Lower lobe of right lung (tissue), 2 donors: ENCODE data around the gene PODXL2. TPM values are rescaled to one million over a fixed set of nuclear protein-coding genes. Genes with fewer than 3 reads are reported as not detected.
A peak's percentile ranks its signal among the peaks of the same experiment; 100 is the strongest.

Experiments
- ATAC-seq, 2 donors: fragments of 200-7000 bp; cut with Tn5 transposase; one replicate each; pipeline ENCODE4 v1.9.1; 2020 to 2022; ENCODE audit warnings: mild to moderate bottlenecking in 2 of 2, moderate library complexity in 2 of 2
- DNase-seq: peaks from one replicate; pipeline ENCODE4 v3.0.0-alpha.2; 2020
- H3K27ac ChIP-seq: fragments of 200-600 bp; one replicate; pipeline ENCODE4 v1.8.0; 2022
- H3K27me3 ChIP-seq: fragments of 200-600 bp; one replicate; pipeline ENCODE4 v1.8.0; 2022; ENCODE audit warnings: low read depth
- H3K36me3 ChIP-seq: fragments of 200-600 bp; one replicate; pipeline ENCODE4 v1.8.0; 2022; ENCODE audit warnings: mild to moderate bottlenecking
- H3K4me1 ChIP-seq: fragments of 200-600 bp; one replicate; pipeline ENCODE4 v1.8.0; 2022
- H3K4me3 ChIP-seq: fragments of 200-600 bp; one replicate; pipeline ENCODE4 v1.8.0; 2022; ENCODE audit warnings: mild to moderate bottlenecking
- H3K9me3 ChIP-seq: fragments of 200-600 bp; one replicate; pipeline ENCODE4 v1.8.0; 2022
- intact Hi-C: fragments of 100-400 bp; cut with DNase I; formaldehyde crosslinking; loops from one replicate; pipeline ENCODE4 v1.11.0; 2022
- total RNA-seq: library from RNA; stranded (reverse); fragmentation: NEBNext Ultra II Directional; extraction: Animal tissue kit (Norgen Biotek cat#: 25700); gene quantifications from one replicate; pipeline ENCODE4 v1.2.1, GENCODE V29; 2021
- TF ChIP-seq, protein P1 (sequence below): fragments of 200-600 bp; IDR thresholded peaks from one replicate; pipeline ENCODE4 v1.8.0; 2022; ENCODE audit warnings: antibody characterized with exemption, mild to moderate bottlenecking
- donor health status: DM: no; HTN: yes; CAD: no; lungs with severe emphysema.

PODXL2 gene
- total RNA-seq, 1 donor from 2014 or later, result 2.2 TPM

- intact Hi-C loops, result no loop called here
- Histone ChIP-seq H3K27ac (no peak overlapping the region), H3K36me3 (peaks cover 26% of the 10 kb centered on the region), H3K4me1 (peaks cover 61% of the 10 kb centered on the region), H3K9me3 (no peaks in the 10 kb centered on the region), H3K27me3 (no peaks in the 10 kb centered on the region), H3K4me3 (no peak overlapping the region)
- DNase-seq (no peak), ATAC-seq (no peak)
- TF ChIP-seq, protein P1, sequence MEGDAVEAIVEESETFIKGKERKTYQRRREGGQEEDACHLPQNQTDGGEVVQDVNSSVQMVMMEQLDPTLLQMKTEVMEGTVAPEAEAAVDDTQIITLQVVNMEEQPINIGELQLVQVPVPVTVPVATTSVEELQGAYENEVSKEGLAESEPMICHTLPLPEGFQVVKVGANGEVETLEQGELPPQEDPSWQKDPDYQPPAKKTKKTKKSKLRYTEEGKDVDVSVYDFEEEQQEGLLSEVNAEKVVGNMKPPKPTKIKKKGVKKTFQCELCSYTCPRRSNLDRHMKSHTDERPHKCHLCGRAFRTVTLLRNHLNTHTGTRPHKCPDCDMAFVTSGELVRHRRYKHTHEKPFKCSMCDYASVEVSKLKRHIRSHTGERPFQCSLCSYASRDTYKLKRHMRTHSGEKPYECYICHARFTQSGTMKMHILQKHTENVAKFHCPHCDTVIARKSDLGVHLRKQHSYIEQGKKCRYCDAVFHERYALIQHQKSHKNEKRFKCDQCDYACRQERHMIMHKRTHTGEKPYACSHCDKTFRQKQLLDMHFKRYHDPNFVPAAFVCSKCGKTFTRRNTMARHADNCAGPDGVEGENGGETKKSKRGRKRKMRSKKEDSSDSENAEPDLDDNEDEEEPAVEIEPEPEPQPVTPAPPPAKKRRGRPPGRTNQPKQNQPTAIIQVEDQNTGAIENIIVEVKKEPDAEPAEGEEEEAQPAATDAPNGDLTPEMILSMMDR, result no peak
Measured at GRCh38 chr3:127718245-127718915, 89.4 kb downstream of the PODXL2 start.

DNA sequence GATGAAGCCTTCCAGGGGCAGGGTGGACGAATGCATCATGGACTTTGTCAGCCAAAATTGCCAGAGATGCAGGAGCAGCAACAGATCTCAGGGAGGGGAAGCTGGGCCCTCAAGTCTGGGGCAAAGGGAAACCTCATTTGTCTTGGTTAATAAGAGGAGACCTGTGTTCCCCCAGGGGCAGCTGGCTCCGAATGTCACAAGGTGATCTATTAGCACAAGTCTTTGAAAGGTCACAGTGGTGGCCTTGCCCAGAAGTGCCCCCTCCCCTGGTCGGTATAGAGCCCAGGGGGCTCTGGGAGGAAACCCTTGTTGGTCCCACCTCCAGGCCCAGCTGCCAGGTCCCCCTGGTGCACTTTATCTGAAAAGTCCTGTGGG, 89.9 kb downstream of the PODXL2 start:
- ATAC-seq, result no peak
- intact Hi-C loops, result no loop called here
- Histone ChIP-seq H3K27me3 (no peaks in the 10 kb centered on the region), H3K27ac (no peak overlapping the region), H3K9me3 (no peaks in the 10 kb centered on the region), H3K36me3 (peaks cover 26% of the 10 kb centered on the region), H3K4me1 (peaks cover 56% of the 10 kb centered on the region), H3K4me3 (no peak overlapping the region)
- TF ChIP-seq, protein P1, result no peak
- DNase-seq, result no peak

- TF ChIP-seq, protein P1, result no peak
- no peaks in the 10 kb centered on the region for H3K9me3 ChIP-seq
- no peak for ATAC-seq
- intact Hi-C loops, result no loop called here
- H3K27ac ChIP-seq, result no peak overlapping the region
- peaks cover 52% of the 10 kb centered on the region for H3K4me1 ChIP-seq
- peaks cover 26% of the 10 kb centered on the region for H3K36me3 ChIP-seq
- no peak overlapping the region for H3K4me3 ChIP-seq
- DNase-seq, result no peak
- H3K27me3 ChIP-seq, result no peaks in the 10 kb centered on the region
Measured at GRCh38 chr3:127719369-127719768, 90.4 kb downstream of the PODXL2 start.

DNA sequence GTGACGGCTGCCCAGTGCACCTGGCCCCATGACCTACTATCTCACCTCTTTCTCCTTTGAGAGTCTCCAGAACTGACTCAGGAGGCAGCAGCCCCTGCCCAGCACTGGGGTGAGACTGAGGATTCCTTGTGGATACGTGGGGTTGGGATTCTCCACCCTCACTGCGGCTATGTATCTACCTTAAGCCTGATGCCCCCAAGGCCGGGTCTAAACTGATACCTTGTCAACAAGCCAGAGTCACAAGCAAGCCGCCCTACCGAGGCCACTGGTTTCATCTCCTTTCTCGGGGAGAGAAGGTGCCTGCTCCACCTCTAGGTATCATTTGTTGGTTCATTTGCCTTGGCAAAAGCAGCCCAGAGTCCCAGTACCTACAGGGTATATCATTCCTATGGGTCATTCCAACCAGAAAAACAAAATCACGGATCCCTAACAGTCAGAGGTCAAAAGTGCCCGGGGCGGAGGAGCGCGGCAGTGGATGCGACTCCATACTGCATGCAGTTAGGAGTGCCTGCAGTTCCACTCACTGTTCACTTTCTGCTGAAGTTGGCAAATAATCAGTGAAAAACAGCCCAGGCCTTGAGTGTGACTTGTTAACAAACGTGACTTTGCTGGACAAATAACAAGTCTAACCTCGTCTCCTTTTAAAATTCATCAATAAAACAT, 91.3 kb downstream of the PODXL2 start:
- Histone ChIP-seq H3K4me3 (no peak overlapping the region), H3K27ac (no peak overlapping the region), H3K4me1 (peaks cover 45% of the 10 kb centered on the region), H3K27me3 (no peaks in the 10 kb centered on the region), H3K36me3 (peaks cover 26% of the 10 kb centered on the region), H3K9me3 (no peaks in the 10 kb centered on the region)
- ATAC-seq (no peak), DNase-seq (no peak)
- TF ChIP-seq, protein P1, result no peak
- intact Hi-C loops, result no loop called here

DNA sequence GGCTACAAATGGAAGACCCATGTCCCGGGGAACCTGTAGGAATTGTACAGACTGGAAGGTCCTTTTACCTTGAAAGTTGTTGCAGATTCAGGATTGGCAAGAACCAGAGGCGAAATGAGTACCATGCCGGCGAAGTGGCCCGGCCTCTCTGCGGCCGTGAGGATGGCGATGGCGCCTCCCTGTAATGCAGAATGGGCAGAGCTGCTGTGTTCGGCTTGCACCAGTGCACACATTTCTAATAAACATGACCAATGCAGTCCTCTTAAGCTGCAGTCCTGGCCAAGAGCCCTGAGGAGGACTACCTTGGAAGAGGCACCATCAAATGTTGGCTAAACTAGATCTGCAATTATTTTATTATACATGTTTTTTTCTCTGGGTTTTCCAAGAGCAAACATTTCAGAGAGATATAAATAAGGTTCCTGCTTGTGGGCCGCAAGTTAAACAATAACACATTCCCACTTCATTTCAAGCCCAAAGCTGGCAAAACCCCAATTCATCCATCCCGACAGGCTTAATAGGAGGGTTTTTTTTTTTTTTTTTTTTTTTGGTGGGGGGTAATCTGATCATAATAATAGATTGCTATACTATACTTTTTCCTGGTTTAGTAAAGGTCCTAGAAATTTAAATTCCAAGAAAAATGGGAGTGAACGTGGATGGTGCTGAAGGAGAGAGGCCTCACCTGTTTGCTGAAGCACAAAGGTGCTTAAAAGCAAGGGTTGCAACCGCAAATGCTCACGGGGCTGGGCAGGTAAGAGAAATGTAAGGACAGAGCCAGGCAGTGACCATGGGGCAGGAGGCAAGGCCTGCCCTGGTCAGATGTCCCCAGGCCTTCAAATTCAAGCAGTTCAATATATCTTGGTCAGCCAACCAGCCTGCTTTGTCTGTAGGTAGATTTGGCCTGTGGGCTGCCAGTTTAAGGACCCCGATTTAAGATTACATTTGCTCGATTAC, 92.3 kb downstream of the PODXL2 start:
- H3K27ac ChIP-seq, result peak overlapping the region; percentile 69
- intact Hi-C loops, result no loop called here
- no peaks in the 10 kb centered on the region for H3K9me3 ChIP-seq
- H3K36me3 ChIP-seq, result peaks cover 26% of the 10 kb centered on the region
- DNase-seq, result no peak
- TF ChIP-seq, protein P1, result no peak
- peak; percentile 59 to 67 for ATAC-seq
- peaks cover 36% of the 10 kb centered on the region for H3K4me1 ChIP-seq
- no peak overlapping the region for H3K4me3 ChIP-seq
- H3K27me3 ChIP-seq, result no peaks in the 10 kb centered on the region
